ENCODE data around the gene BTBD9.

BTBD9 gene

GRCh38 chr6:38599261-38599660 lies 40.5 kb downstream of the BTBD9 start:
- Histone ChIP-seq H3K4me3 (ENCODE audit: low read depth, low read length) (no peak overlapping the region), H3K4me2 (ENCODE audit: low read length) (no peak overlapping the region), H2AFZ (no peak overlapping the region), H3K27ac (no peak overlapping the region), H3K79me2 (peaks cover 9% of the 10 kb centered on the region), H3K27me3 (ENCODE audit: control insufficient read depth, insufficient read depth, low read length) (no peaks in the 10 kb centered on the region), H3K4me1 (no peaks in the 10 kb centered on the region), H3K9me3 (ENCODE audit: control insufficient read depth, low read length) (no peaks in the 10 kb centered on the region), H3K36me3 (ENCODE audit: control insufficient read depth, insufficient read depth, low read length) (no peaks in the 10 kb centered on the region), H3K9ac (no peak overlapping the region)
- TF ChIP-seq CTCF (IDR thresholded peaks at IDR 0.05), result no peak

GRCh38 chr6:38593998-38594665 lies 45.6 kb downstream of the BTBD9 start:
- no peak overlapping the region for H3K9ac ChIP-seq
- H3K27me3 ChIP-seq (ENCODE audit: control insufficient read depth, insufficient read depth, low read length), result no peaks in the 10 kb centered on the region

GRCh38 chr6:38593409-38593808 lies 46.3 kb downstream of the BTBD9 start:
- Histone ChIP-seq H3K9ac (no peak overlapping the region), H3K79me2 (peaks cover 2% of the 10 kb centered on the region), H3K27ac (no peak overlapping the region), H3K9me3 (ENCODE audit: control insufficient read depth, low read length) (no peaks in the 10 kb centered on the region), H3K4me1 (no peaks in the 10 kb centered on the region), H3K4me3 (ENCODE audit: low read depth, low read length) (no peak overlapping the region), H2AFZ (no peak overlapping the region), H3K4me2 (ENCODE audit: low read length) (no peak overlapping the region), H3K27me3 (ENCODE audit: control insufficient read depth, insufficient read depth, low read length) (no peaks in the 10 kb centered on the region), H3K36me3 (ENCODE audit: control insufficient read depth, insufficient read depth, low read length) (no peaks in the 10 kb centered on the region)
- no peak for TF ChIP-seq CTCF (IDR thresholded peaks at IDR 0.05)

More at GRCh38 chr6:38593998-38594665, 45.6 kb downstream of the BTBD9 start:
- Histone ChIP-seq H3K79me2 (peaks cover 2% of the 10 kb centered on the region), H3K27ac (no peak overlapping the region), H2AFZ (no peak overlapping the region), H3K4me2 (ENCODE audit: low read length) (no peak overlapping the region), H3K36me3 (ENCODE audit: control insufficient read depth, insufficient read depth, low read length) (no peaks in the 10 kb centered on the region), H3K4me3 (ENCODE audit: low read depth, low read length) (no peak overlapping the region), H3K4me1 (no peaks in the 10 kb centered on the region), H3K9me3 (ENCODE audit: control insufficient read depth, low read length) (no peaks in the 10 kb centered on the region)
- TF ChIP-seq CTCF (IDR thresholded peaks at IDR 0.05), result no peak

GRCh38 chr6:38591439-38591838 lies 48.3 kb downstream of the BTBD9 start:
- TF ChIP-seq CTCF (IDR thresholded peaks at IDR 0.05), result no peak
- H3K9ac ChIP-seq, result no peak overlapping the region
- H3K9me3 ChIP-seq (ENCODE audit: control insufficient read depth, low read length), result no peaks in the 10 kb centered on the region

GRCh38 chr6:38589367-38589720 lies 50.4 kb downstream of the BTBD9 start:
- no peak for TF ChIP-seq CTCF (IDR thresholded peaks at IDR 0.05)
- Histone ChIP-seq H3K27ac (no peak overlapping the region), H2AFZ (no peak overlapping the region), H3K9me3 (ENCODE audit: control insufficient read depth, low read length) (no peaks in the 10 kb centered on the region), H3K79me2 (no peaks in the 10 kb centered on the region), H3K36me3 (ENCODE audit: control insufficient read depth, insufficient read depth, low read length) (no peaks in the 10 kb centered on the region), H3K9ac (no peak overlapping the region), H3K4me3 (ENCODE audit: low read depth, low read length) (no peak overlapping the region), H3K4me1 (peaks cover 2% of the 10 kb centered on the region), H3K4me2 (ENCODE audit: low read length) (no peak overlapping the region), H3K27me3 (ENCODE audit: control insufficient read depth, insufficient read depth, low read length) (no peaks in the 10 kb centered on the region)

More at GRCh38 chr6:38591439-38591838, 48.3 kb downstream of the BTBD9 start:
- no peaks in the 10 kb centered on the region for H3K36me3 ChIP-seq (ENCODE audit: control insufficient read depth, insufficient read depth, low read length)
- H3K27ac ChIP-seq, result no peak overlapping the region
- no peak overlapping the region for H2AFZ ChIP-seq
- H3K27me3 ChIP-seq (ENCODE audit: control insufficient read depth, insufficient read depth, low read length), result no peaks in the 10 kb centered on the region
- H3K4me3 ChIP-seq (ENCODE audit: low read depth, low read length), result no peak overlapping the region
- H3K4me2 ChIP-seq (ENCODE audit: low read length), result no peak overlapping the region
- H3K4me1 ChIP-seq, result peaks cover 2% of the 10 kb centered on the region
- H3K79me2 ChIP-seq, result no peaks in the 10 kb centered on the region

Measured in parathyroid adenoma (tissue), 2 donors.